Stimulated activated CD8-positive, alpha-beta memory T cell treated with anti-CD3 and anti-CD28 coated beads, Interleukin-7, amount 100 ng/mL, for 24 hours (primary cell): ENCODE data around the gene ENO2.
"Not testable (repeated sequence)": the region's sequence is repeated elsewhere in the genome, so short reads cannot be mapped to it uniquely, and the experiment has no call there.

ENCODE experiments used
- DNase-seq: peaks from one replicate; pipeline ENCODE4 v3.0.0-alpha.2; 2020; ENCODE audit warnings: low read depth

The ENO2 gene

DNA sequence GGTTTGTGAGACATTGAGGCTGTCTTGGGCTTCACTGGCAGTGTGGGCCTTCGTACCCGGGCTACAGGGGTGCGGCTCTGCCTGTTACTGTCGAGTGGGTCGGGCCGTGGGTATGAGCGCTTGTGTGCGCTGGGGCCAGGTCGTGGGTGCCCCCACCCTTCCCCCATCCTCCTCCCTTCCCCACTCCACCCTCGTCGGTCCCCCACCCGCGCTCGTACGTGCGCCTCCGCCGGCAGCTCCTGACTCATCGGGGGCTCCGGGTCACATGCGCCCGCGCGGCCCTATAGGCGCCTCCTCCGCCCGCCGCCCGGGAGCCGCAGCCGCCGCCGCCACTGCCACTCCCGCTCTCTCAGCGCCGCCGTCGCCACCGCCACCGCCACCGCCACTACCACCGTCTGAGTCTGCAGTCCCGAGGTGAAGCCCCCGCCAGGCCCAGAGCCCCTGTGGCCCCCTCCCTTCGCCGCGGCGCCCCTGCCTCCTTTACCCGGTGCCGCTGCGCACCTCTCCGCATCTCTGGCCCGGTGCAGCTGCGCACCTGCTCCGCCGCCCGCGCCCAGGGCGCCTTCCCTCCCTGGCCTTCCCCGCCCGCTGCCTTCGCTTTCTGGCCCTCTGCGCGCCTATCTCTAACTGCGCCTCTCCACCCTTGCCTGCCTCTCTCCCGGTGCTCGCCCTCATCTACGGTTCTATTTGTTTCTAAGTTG lies at the start of gene ENO2:
Gene ENO2, plus strand, starts transcription at position 335 of the 701 bp plus-strand sequence. CDS start 1,253 bp downstream, outside the sequence.
- DNase-seq, result peak; percentile 64

DNA sequence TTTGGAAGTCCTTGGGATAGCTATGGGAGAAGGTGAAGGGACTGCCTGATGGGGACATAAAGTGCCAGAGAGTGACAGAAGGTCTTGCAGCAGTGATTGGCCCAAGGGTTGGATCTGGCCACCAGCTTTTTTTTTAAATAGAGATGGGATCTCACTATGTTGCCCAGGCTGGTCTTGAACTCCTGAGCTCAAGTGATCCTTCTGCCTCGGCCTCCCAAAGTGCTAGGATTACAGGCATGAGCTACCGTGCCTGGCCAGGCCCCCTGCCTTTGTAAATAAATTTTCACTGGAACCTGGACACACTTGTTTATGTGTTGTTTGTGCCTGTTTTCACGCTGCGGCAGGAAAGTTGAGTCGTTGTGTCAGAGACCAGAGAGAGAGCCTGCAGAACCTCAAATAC lies 49.1 kb upstream of the ENO2 start:
- DNase-seq, result not testable (repeated sequence)

DNA sequence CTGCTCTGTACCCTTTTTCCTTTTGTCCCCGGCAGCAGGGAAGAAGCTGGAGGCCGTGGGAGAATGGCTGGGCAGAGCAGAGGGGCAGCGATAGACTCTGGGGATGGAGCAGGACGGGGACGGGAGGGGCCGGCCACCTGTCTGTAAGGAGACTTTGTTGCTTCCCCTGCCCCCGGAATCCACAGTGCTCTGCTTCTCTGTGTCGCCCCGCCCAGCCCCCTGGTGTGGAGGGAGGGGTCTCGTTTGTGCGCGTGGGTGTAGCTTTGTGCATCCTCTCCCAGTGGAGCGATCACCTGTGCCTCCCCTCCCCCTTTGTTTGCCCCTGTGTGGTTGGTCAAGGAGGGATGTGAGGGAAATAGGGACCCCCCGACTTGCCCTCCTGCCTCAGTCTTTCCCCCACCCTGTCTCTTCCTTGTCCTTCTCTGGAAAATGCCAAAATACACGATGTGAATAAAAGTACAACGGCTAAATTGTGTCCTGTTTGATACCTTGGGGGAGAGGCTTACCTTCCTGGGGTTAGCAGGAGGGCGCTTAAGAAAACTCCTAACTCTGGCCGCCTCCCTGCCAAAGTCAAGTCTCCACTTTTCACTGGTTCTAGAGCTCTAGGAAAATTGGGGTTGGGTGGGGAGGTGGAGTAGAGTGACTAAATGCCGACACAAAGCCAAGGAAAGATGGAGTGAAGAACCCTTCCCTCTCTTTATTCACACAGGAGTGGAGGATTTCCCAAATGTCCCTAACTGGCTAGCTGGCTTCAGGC lies 48.0 kb upstream of the ENO2 start:
- no peak for DNase-seq

DNA sequence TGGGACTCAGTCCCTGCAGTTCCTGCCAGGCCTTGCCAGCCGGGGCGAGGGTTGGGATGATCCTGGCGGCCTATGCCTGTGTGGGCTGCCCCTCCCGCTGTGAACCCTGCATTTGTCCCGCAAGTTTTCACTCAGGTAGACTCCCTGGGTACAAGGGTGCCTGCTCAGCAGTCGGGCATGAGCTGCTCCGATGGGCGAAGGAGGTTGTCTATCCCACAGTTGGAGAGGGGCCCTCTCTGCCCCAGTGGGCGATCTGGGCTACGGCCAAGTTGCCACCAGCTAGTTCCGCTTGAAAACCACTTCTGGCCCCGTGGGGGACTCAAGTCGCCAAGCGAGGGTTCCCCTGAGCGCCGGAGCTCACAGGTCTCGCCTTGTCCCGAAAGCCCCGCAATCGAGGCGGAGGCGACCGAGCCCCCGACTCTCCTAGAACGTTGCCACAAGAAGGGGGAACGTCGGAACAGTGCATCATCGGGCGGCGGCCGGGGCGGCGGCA lies 47.4 kb upstream of the ENO2 start:
- DNase-seq, result no peak

- DNase-seq, result no peak
These were observed 46.8 kb upstream of the ENO2 start, which contains the start of gene TPI1 for GRCh38 chr12:6867413-6868210. TSS of gene TPI1 (plus strand) at chr12:6867531. CDS start at chr12:6867567, 36 bp downstream.

DNA sequence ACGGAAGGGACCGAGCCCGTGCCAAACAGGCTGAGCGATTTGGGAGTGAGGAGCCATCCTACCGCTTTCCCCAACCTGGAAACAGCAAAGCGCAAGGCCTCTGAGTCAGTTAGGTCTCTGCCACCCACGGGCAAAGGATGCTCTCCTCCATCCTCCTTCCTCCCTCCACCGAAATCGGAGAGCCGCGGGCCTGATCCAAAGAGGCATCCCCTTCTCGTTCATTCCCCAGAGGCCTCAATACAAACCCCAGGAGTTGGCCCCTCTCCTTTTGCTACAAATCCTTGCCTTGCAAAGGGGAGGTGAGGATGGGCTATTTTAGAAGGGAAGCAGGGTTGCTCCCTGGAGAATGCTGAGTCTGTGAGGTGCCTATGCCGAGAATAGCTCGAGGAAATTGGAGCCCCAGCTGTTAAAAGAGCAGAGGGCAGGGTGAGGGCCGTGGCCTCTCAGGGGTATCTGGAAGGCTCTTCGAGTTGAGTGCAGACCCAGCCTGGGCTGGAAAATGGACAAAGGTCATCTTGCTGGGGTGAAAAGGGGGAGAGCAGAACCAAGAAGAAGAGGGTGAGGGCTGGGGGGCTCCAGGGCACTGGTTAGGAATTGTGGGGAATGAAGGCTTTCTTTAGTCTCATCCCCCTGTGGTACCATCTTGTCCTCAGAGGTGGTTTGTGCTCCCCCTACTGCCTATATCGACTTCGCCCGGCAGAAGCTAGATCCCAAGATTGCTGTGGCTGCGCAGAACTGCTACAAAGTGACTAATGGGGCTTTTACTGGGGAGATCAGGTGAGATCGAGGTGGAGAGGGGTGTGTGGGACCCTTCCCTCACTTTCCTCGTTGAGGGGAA lies 46.0 kb upstream of the ENO2 start:
- no peak for DNase-seq

DNA sequence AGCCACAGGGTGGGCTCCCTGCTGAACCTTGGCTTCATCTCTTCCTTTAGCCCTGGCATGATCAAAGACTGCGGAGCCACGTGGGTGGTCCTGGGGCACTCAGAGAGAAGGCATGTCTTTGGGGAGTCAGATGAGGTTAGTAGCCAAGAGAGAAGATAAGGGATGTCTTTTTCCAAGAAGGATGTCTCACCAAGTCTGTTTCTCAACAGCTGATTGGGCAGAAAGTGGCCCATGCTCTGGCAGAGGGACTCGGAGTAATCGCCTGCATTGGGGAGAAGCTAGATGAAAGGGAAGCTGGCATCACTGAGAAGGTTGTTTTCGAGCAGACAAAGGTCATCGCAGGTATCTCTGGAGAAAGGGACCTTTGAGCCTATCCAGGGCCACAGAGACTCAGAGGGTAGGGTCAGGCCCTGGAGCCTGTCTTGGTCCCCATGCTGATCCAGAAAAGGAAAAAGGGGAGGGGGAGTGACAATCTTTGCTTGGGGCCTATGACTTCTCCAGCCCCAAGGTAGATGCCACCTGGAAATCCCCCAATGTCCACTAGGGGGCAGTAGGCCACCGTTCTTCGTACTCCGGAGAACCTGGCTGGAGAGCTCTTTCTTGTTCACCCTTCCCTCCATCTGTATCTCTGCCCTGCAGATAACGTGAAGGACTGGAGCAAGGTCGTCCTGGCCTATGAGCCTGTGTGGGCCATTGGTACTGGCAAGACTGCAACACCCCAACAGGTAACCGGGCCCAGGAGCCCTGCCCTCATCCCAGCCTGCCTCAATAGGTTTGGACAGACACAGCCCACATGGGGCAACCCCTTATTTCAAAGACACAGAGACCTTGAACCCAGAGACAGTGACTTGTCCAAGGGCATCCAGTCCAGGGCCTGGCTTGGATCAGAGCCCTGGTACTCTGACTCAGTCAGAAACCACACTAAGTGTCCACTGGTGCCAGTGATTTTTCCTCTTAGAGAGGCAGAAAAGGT lies 45.0 kb upstream of the ENO2 start:
- peak; percentile 69 for DNase-seq

GRCh38 chr12:6870304-6870703 lies 44.1 kb upstream of the ENO2 start:
- DNase-seq, result not testable (repeated sequence)

GRCh38 chr12:6871052-6871957 lies 43.1 kb upstream of the ENO2 start:
- no peak for DNase-seq

DNA sequence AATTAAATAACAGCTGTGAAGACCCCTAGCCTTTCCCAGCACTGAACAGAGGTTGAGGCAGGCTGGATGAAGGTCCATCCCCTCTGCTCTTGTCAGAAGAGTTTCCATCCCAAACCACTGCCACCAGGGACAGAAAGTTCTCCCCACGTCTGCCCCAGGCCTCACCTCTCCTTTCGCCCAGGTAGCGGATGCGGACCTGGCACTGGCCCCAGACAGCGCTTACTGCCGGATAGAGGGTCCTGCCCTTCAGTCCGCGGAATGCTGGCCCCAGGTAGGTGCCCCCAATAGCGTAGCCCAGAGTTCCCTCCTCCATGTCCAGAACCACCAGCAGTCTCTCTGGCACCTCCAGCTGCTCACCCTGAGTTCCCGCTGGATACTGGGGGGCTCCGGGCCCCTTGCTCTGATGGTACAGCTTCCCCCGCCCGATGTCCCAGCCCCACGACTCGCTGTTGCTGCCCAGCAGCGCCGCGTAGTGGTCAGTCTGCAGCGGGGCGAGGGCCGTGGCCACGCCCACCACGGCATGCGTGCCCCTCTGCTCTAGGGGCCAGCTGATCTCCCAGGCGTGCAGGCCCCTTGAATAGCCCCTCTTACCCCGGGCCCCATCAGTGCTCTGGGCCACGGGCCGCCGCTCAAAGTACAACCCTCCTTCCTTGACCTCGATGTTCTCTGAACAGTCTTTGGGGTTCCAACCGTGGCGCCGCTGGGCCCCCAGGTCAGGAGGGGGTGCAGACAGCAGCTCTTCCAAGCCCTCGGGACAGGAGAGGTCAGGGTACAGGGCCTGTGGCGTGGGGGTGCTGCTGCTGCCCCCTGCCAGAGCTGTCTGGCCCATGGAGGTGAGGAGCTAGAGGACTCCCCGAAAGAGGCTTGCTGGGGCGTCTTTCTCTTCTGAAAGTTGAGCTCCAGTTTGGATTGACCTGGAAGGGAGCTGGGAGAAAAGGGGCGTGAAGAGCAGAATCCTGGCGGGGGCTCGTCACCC lies 42.0 kb upstream of the ENO2 start:
- peak; percentile 71 for DNase-seq

DNA sequence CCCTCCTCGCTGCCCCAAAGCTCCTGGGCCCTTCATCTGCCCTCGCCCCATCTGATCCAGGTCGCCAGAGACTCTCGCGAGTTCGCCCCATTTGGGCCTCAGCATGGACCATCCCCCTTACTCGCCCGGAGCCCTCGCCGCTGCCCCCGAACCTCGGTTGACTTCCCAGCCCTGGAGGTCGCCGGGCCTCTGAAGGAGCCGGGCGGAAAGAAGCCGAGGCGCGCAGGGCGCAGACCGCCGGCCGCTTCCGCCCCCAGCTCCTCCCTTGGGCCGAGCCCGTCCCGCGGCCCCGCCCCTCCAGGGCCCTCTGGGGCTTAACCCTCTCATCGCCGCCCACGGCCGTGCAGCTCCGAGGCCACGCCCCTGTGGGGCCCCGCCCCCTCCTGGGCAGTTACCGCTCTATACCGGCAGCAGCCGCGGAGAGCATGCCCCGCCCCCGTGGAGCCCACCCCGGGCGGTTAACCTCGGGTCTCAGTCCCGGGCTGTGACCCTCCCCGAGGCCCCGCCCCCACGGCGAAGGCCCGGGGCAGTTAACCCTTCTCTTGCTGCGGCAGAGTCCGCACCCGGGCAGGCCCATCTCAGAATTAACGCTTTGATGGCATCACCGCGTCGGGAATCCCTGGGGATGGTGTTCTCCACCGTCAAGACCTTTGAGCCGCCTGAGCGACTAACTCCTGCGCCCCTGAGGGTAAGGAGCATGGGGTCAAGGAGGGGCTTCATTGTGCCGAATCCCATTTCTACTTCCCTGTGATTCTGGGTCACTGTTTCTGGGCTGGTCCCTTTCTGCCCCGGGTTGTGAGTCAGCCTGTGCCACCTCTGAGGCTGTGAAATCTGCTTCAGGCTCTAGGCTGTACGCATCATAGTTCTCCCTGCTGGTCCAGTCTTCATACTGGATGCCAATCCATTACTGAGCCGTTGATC lies 41.0 kb upstream of the ENO2 start, which contains the start of gene SPSB2:
Gene SPSB2, minus strand, starts transcription at position 210 of the 921 bp plus-strand sequence. CDS start 402 bp downstream, outside the sequence.
- peak; percentile 99 for DNase-seq

- not testable (repeated sequence) for DNase-seq
These were observed 40.4 kb upstream of the ENO2 start for GRCh38 chr12:6874015-6874368.

- DNase-seq, result not testable (repeated sequence)
These were observed 34.6 kb upstream of the ENO2 start for GRCh38 chr12:6879824-6880223.

DNA sequence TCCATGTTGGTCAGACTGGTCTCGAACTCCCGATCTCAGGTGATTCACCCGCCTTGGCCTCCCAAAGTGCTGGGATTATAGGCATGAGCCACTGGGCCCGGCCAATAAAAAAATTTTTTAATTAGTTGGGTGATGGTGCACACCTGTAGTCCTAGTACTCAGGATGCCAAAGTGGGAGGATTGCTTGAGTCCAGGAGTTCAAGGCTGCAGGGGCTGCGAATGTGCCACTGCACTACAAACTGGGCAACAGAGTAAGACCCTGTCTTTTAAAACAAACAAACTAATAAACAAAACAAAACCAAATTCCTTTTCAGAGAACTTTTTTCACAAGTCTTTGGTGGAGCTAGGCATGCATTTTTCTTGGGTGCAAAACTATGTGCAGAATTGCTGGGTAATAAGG lies 31.1 kb upstream of the ENO2 start:
- DNase-seq, result no peak

- DNase-seq, result no peak
These were observed 30.7 kb upstream of the ENO2 start for GRCh38 chr12:6883683-6884082.

DNA sequence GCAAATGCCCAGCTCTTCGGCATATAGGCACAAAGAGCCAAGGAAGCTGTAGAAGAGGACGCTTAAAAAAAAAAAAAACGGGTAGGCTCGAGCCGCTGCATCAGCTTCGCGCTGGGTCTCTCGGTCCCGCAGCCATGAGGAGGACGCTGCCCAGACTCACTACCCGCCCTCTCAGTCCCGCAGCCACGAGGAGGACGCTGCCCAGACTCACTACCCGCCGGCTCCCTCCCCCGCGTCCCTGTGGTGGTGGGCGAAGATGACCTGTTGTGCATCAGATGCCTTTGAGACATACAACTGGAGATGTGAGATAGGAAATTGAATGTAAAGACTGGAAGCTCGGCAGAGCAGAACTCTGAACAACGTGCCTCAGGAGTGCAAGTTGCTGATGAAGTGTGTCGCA lies 29.8 kb upstream of the ENO2 start:
- DNase-seq, result no peak
